GM19467 (cell line): ENCODE results near the gene MIER3.

Experiments used
- ATAC-seq: cut with Tn5 transposase; IDR thresholded peaks from one replicate; pipeline ENCODE4 v1.9.1; 2021; ENCODE audit warnings: mild to moderate bottlenecking, moderate library complexity; ENCODE audit not compliant: unreplicated experiment

Gene MIER3

GRCh38 chr5:56961746-56962145, 9.8 kb upstream of the MIER3 start:
- ATAC-seq: no peak

GRCh38 chr5:56959326-56959725, 7.4 kb upstream of the MIER3 start:
- no peak for ATAC-seq

- ATAC-seq: no peak
Measured at GRCh38 chr5:56958595-56958994, 6.7 kb upstream of the MIER3 start.

GRCh38 chr5:56954262-56954661, 2.3 kb upstream of the MIER3 start:
- ATAC-seq: no peak

- ATAC-seq: peak; percentile 37
Measured at GRCh38 chr5:56951126-56951945, 587 bp downstream of the MIER3 start.

- ATAC-seq: peak; percentile 56
Measured at GRCh38 chr5:56950626-56951125, 1.2 kb downstream of the MIER3 start.

- ATAC-seq: no peak
Measured at GRCh38 chr5:56947052-56947451, 4.9 kb downstream of the MIER3 start.

- ATAC-seq: no peak
Measured at GRCh38 chr5:56941981-56942380, 9.9 kb downstream of the MIER3 start.

- ATAC-seq: no peak
Measured at GRCh38 chr5:56938858-56939257, 13.1 kb downstream of the MIER3 start.

- no peak for ATAC-seq
Measured at GRCh38 chr5:56934325-56934724, 17.6 kb downstream of the MIER3 start.

GRCh38 chr5:56922922-56923321, 29.0 kb downstream of the MIER3 start:
- ATAC-seq: no peak

GRCh38 chr5:56919942-56920662, 31.8 kb downstream of the MIER3 start:
- ATAC-seq: no peak

GRCh38 chr5:56918054-56918453, 33.9 kb downstream of the MIER3 start:
- ATAC-seq: no peak

- no peak for ATAC-seq
Measured at GRCh38 chr5:56917534-56917933, 34.4 kb downstream of the MIER3 start.

GRCh38 chr5:56914678-56915077, 37.2 kb downstream of the MIER3 start:
- ATAC-seq: no peak

GRCh38 chr5:56913766-56914165, 38.2 kb downstream of the MIER3 start:
- ATAC-seq: no peak

- ATAC-seq: peak; percentile 20
Measured at GRCh38 chr5:56910210-56910965, 41.5 kb downstream of the MIER3 start.

GRCh38 chr5:56909294-56910209, 42.4 kb downstream of the MIER3 start, which contains the start of gene SETD9:
TSS of gene SETD9 (plus strand) at chr5:56909596. CDS start at chr5:56909646, 50 bp downstream.
- ATAC-seq: peak; percentile 82

GRCh38 chr5:56908942-56909293, 43.0 kb downstream of the MIER3 start:
- peak; percentile 39 for ATAC-seq

- no peak for ATAC-seq
Measured at GRCh38 chr5:56900858-56901578, 50.9 kb downstream of the MIER3 start.
